ENCODE results near the gene PAPSS1.

GRCh38 chr4:107710493-107711459 is 9.3 kb downstream of the PAPSS1 start:
- TF ChIP-seq CTCF (conservative IDR thresholded peaks at IDR 0.05; ENCODE audit: low read depth in 2 of 2) = no peak
- TF ChIP-seq POLR2AphosphoS5 (IDR thresholded peaks at IDR 0.05; ENCODE audit: low read depth) = no peak
- no peak for TF ChIP-seq EZH2phosphoT487 (IDR thresholded peaks at IDR 0.05; ENCODE audit: unreplicated experiment)
